HepG2 (cell line): Measurements from ENCODE around the gene MYOZ3. TPM values are rescaled to one million over a fixed set of nuclear protein-coding genes. Genes with fewer than 3 reads are reported as not detected.
A peak's percentile ranks its signal among the peaks of the same experiment; 100 is the strongest.

Experiments
- ARID5B ChIP-seq: IDR thresholded peaks from 2 replicates; pipeline ENCODE4 v1.4.0; 2020; ENCODE audit warnings: mild to moderate bottlenecking, missing genetic modification reagents
- CENPT ChIP-seq: sonication (generic); formaldehyde crosslinking; IDR thresholded peaks from 2 replicates; pipeline ENCODE4 v1.8.0; 2022; ENCODE audit warnings: low read depth, mild to moderate bottlenecking, moderate library complexity, missing genetic modification reagents
- HNRNPUL1 ChIP-seq: fragments of 200-400 bp; formaldehyde crosslinking; IDR thresholded peaks from 2 replicates; pipeline ENCODE4 v1.6.1; 2017; ENCODE audit warnings: low read depth, mild to moderate bottlenecking, low read length, moderate library complexity
- NCOA2 ChIP-seq: sonication (generic); formaldehyde crosslinking; IDR thresholded peaks from 2 replicates; pipeline ENCODE4 v1.8.0; 2022; ENCODE audit warnings: inconsistent platforms
- NCOR1 ChIP-seq: fragments of 200-600 bp; sonication (generic); IDR thresholded peaks from 2 replicates; pipeline ENCODE4 v1.7.0; 2017; ENCODE audit warnings: antibody characterized with exemption, low read length, borderline replicate concordance
- NFKB2 ChIP-seq: sonication (generic); formaldehyde crosslinking; IDR thresholded peaks from 2 replicates; pipeline ENCODE4 v1.4.0; 2020; ENCODE audit warnings: missing genetic modification reagents, borderline replicate concordance
- NR2C2 ChIP-seq: sonication (generic); formaldehyde crosslinking; IDR thresholded peaks from 2 replicates; pipeline ENCODE4 v1.4.0; 2020; ENCODE audit warnings: missing genetic modification reagents, mild to moderate bottlenecking, moderate library complexity, borderline replicate concordance
- PAX8 ChIP-seq: sonication (generic); formaldehyde crosslinking; IDR thresholded peaks from 2 replicates; pipeline ENCODE4 v1.8.0; 2022; ENCODE audit warnings: mild to moderate bottlenecking, missing genetic modification reagents, borderline replicate concordance
- SIX1 ChIP-seq: sonication (generic); formaldehyde crosslinking; IDR thresholded peaks from 2 replicates; pipeline ENCODE4 v1.4.0; 2020; ENCODE audit warnings: missing genetic modification reagents, borderline replicate concordance
- SKIL ChIP-seq: sonication (generic); formaldehyde crosslinking; IDR thresholded peaks from 2 replicates; pipeline ENCODE4 v1.8.0; 2022; ENCODE audit warnings: missing genetic modification reagents, mild to moderate bottlenecking, moderate library complexity, borderline replicate concordance
- TBX2 ChIP-seq: sonication (generic); formaldehyde crosslinking; IDR thresholded peaks from 2 replicates; pipeline ENCODE4 v1.5.0; 2020; ENCODE audit warnings: missing genetic modification reagents, mild to moderate bottlenecking, borderline replicate concordance
- TP53 ChIP-seq: sonication (generic); formaldehyde crosslinking; conservative IDR thresholded peaks from 2 replicates; pipeline ENCODE4 v1.4.0; 2020; ENCODE audit warnings: missing genetic modification reagents
- TRIM24 ChIP-seq: sonication (generic); formaldehyde crosslinking; IDR thresholded peaks from 2 replicates; pipeline ENCODE4 v1.8.0; 2022; ENCODE audit warnings: mild to moderate bottlenecking, missing genetic modification reagents
- ZNF225 ChIP-seq: sonication (generic); formaldehyde crosslinking; IDR thresholded peaks from 2 replicates; pipeline ENCODE4 v1.4.0; 2020; ENCODE audit warnings: mild to moderate bottlenecking, missing genetic modification reagents
- ZNF484 ChIP-seq: sonication (generic); formaldehyde crosslinking; IDR thresholded peaks from 2 replicates; pipeline ENCODE4 v1.5.1; 2020; ENCODE audit warnings: mild to moderate bottlenecking, low read depth, missing genetic modification reagents, borderline replicate concordance
- polyA plus RNA-seq, 8 experiments: library from polyadenylated mRNA; depleted of rRNA in 3 of 8; stranded (reverse) in 7 of 8; unstranded in 1 of 8; fragments of >200 nt; fragmentation: Illumina TruSeq in 4 of 8; extraction: Trizol in 4 of 8; gene quantifications; 2 replicates each; pipeline versions ENCODE4 v1.2.1 to v1.2.3, GENCODE V29; 2011 to 2016; ENCODE audit warnings: low read depth in 4 of 8, missing spikeins in 1 of 8, mixed read lengths in 1 of 8; ENCODE audit not compliant: insufficient read depth in 1 of 8
- total RNA-seq, 5 experiments: library from RNA; depleted of rRNA; stranded (reverse); fragments of >200 nt; fragmentation: Illumina TruSeq; extraction: Trizol; gene quantifications; 2 replicates each; pipeline ENCODE4 v1.2.3, GENCODE V29; 2016; ENCODE audit warnings: low read depth in 1 of 5
- TF ChIP-seq, protein P1 (sequence below): sonication (generic); formaldehyde crosslinking; IDR thresholded peaks from 2 replicates; pipeline ENCODE4 v1.4.0; 2020; ENCODE audit warnings: missing genetic modification reagents, borderline replicate concordance
- TF ChIP-seq, protein P2 (sequence below): sonication (generic); formaldehyde crosslinking; IDR thresholded peaks from 2 replicates; pipeline ENCODE4 v1.4.0; 2020; ENCODE audit warnings: missing genetic modification reagents
- TF ChIP-seq, protein P3 (sequence below): IDR thresholded peaks from 2 replicates; pipeline ENCODE4 v1.6.1; 2016; ENCODE audit warnings: mild to moderate bottlenecking, missing biosample characterization, missing genetic modification reagents

MYOZ3 gene
- total and polyA plus RNA-seq, 2 of the 13 experiments (the other 11 are each of a cell fraction or from before 2014, with no cell fraction given), result 0.05 TPM; not detected in 1

DNA sequence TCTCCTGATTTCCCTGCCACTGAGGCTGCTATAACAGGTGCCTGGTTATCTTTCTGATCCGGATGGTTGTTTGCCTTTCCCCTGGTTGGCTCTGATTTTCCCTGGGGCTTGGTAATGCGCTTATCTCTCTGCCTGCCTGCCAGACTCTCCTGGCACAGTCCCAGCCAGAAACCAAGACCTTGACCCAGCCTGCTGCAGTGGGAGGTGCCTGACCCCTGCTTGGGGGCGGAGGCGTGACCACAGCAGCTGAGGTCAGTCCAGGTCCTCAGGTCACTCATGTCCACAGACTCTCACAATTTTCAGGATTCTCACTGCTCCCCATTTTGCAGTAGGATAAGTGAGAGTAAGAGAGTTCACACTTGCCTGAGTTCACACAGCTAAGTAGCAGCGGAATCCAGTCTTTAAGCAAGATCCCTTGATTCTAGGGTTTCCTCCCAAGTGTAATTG, 45.0 kb upstream of the MYOZ3 start (continued):
- TF ChIP-seq SKIL (CRISPR knock-in tag), result peak; percentile 84
- no peak for TF ChIP-seq CENPT (CRISPR knock-in tag)
- TF ChIP-seq, protein P1, sequence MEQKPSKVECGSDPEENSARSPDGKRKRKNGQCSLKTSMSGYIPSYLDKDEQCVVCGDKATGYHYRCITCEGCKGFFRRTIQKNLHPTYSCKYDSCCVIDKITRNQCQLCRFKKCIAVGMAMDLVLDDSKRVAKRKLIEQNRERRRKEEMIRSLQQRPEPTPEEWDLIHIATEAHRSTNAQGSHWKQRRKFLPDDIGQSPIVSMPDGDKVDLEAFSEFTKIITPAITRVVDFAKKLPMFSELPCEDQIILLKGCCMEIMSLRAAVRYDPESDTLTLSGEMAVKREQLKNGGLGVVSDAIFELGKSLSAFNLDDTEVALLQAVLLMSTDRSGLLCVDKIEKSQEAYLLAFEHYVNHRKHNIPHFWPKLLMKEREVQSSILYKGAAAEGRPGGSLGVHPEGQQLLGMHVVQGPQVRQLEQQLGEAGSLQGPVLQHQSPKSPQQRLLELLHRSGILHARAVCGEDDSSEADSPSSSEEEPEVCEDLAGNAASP (CRISPR knock-in tag), result peak; percentile 99
- peak; percentile 39; the same call in 1 of the 2 replicates for TF ChIP-seq NCOR1
- TF ChIP-seq, protein P2, sequence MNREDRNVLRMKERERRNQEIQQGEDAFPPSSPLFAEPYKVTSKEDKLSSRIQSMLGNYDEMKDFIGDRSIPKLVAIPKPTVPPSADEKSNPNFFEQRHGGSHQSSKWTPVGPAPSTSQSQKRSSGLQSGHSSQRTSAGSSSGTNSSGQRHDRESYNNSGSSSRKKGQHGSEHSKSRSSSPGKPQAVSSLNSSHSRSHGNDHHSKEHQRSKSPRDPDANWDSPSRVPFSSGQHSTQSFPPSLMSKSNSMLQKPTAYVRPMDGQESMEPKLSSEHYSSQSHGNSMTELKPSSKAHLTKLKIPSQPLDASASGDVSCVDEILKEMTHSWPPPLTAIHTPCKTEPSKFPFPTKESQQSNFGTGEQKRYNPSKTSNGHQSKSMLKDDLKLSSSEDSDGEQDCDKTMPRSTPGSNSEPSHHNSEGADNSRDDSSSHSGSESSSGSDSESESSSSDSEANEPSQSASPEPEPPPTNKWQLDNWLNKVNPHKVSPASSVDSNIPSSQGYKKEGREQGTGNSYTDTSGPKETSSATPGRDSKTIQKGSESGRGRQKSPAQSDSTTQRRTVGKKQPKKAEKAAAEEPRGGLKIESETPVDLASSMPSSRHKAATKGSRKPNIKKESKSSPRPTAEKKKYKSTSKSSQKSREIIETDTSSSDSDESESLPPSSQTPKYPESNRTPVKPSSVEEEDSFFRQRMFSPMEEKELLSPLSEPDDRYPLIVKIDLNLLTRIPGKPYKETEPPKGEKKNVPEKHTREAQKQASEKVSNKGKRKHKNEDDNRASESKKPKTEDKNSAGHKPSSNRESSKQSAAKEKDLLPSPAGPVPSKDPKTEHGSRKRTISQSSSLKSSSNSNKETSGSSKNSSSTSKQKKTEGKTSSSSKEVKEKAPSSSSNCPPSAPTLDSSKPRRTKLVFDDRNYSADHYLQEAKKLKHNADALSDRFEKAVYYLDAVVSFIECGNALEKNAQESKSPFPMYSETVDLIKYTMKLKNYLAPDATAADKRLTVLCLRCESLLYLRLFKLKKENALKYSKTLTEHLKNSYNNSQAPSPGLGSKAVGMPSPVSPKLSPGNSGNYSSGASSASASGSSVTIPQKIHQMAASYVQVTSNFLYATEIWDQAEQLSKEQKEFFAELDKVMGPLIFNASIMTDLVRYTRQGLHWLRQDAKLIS (CRISPR knock-in tag), result no peak
- TF ChIP-seq, protein P3, sequence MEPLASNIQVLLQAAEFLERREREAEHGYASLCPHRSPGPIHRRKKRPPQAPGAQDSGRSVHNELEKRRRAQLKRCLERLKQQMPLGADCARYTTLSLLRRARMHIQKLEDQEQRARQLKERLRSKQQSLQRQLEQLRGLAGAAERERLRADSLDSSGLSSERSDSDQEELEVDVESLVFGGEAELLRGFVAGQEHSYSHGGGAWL, result no peak
- no peak for TF ChIP-seq PAX8
- no peak for TF ChIP-seq NFKB2 (CRISPR knock-in tag)
- TF ChIP-seq ZNF225 (CRISPR knock-in tag), result 0 out of 2 replicates have a peak, but pooled peaks have one; percentile 32
- TF ChIP-seq ZNF484 (CRISPR knock-in tag), result no peak
- TF ChIP-seq TRIM24, result no peak
- no peak for TF ChIP-seq TP53 (CRISPR knock-in tag)
- peak; percentile 84 for TF ChIP-seq ARID5B (CRISPR knock-in tag)
- no peak for TF ChIP-seq HNRNPUL1
- peak; percentile 91 for TF ChIP-seq NR2C2 (CRISPR knock-in tag)
- no peak for TF ChIP-seq SIX1 (CRISPR knock-in tag)
- TF ChIP-seq TBX2 (CRISPR knock-in tag), result peak; percentile 65; the same call in 1 of the 2 replicates
- TF ChIP-seq NCOA2 (CRISPR knock-in tag), result peak; percentile 70
